GM12878 (cell line): ENCODE data around the gene KIAA0408. TPM values are rescaled to one million over a fixed set of nuclear protein-coding genes. Genes with fewer than 3 reads are reported as not detected.
"Not testable (repeated sequence)": the region's sequence is repeated elsewhere in the genome, so short reads cannot be mapped to it uniquely, and the experiment has no call there.

Experiments used
- ATAC-seq: fragments of 200-7000 bp; cut with Tn5 transposase; 3 replicates; pipeline ENCODE4 v1.9.1; 2020; ENCODE audit warnings: mild to moderate bottlenecking, moderate library complexity
- BruUV-seq: library from RNA; stranded (reverse); fragments of 400-500 nt; replicated peaks from 2 replicates; lab custom pipeline; 2021; lab: Mats Ljungman, UMichigan
- CTCF ChIA-PET: fragments of 300-600 bp; sonication (Branson Sonifier 250); formaldehyde crosslinking; extraction: SDS; loops from one replicate; lab custom pipeline; 2021; ENCODE audit warnings: inconsistent platforms; lab: Yijun Ruan, JAX
- POLR2A ChIA-PET: fragments of 350-600 bp; formaldehyde crosslinking; extraction: SDS; loops from one replicate; lab custom pipeline; 2021; ENCODE audit warnings: inconsistent platforms; lab: Charles Lee
- RAD21 ChIA-PET: fragments of 300-600 bp; sonication (Branson Sonifier 250); formaldehyde crosslinking; loops from one replicate; lab custom pipeline; 2023; ENCODE audit warnings: antibody characterized with exemption; ENCODE audit not compliant: unreplicated experiment; lab: Charles Lee
- SMC1A ChIA-PET: fragments of 300-600 bp; sonication (Branson Sonifier 250); formaldehyde crosslinking; loops from one replicate; lab custom pipeline; 2023; ENCODE audit not compliant: unreplicated experiment, uncharacterized antibody; lab: Charles Lee
- DNase-seq: peaks from one replicate; pipeline ENCODE4 v3.0.0-alpha.2; 2011; ENCODE audit warnings: low read depth, low spot score
- FAIRE-seq: peaks from 3 replicates; lab custom pipeline; 2011; peaks lifted over from hg19 to GRCh38; lab: Jason Lieb, UNC
- H2AFZ ChIP-seq: 2 replicates; pipeline ENCODE4 v1.6.0; 2011; ENCODE audit warnings: low read depth, low read length, control low read depth; ENCODE audit not compliant: control insufficient read depth
- H3K27ac ChIP-seq: 2 replicates; pipeline ENCODE4 v1.5.1; 2011; ENCODE audit warnings: control low read depth; ENCODE audit not compliant: control insufficient read depth, insufficient read depth
- H3K27me3 ChIP-seq, 2 experiments: replicated peaks in 1 of 2; 2 replicates each; pipeline versions ENCODE4 v1.6.0 to v1.6.1; 2011; ENCODE audit warnings: low read length in 1 of 2; ENCODE audit not compliant: control insufficient read depth in 2 of 2, insufficient read depth in 2 of 2
- H3K36me3 ChIP-seq, 2 experiments: 2 replicates each; pipeline ENCODE4 v1.5.1; 2011; ENCODE audit warnings: low read length in 1 of 2; ENCODE audit not compliant: control insufficient read depth in 2 of 2, insufficient read depth in 2 of 2
- H3K4me1 ChIP-seq: 2 replicates; pipeline ENCODE4 v1.6.1; 2011; ENCODE audit warnings: mild to moderate bottlenecking, low read length, moderate library complexity, mixed read lengths; ENCODE audit not compliant: control insufficient read depth, insufficient read depth
- H3K4me2 ChIP-seq: 2 replicates; pipeline ENCODE4 v1.6.0; 2011; ENCODE audit warnings: control low read depth; ENCODE audit not compliant: control insufficient read depth, insufficient read depth
- H3K4me3 ChIP-seq: fragments of 200-600 bp; sonication (generic); 2 replicates; pipeline ENCODE4 v1.5.1; 2016
- H3K79me2 ChIP-seq: 2 replicates; pipeline ENCODE4 v1.6.0; 2011; ENCODE audit warnings: low read length; ENCODE audit not compliant: control insufficient read depth, insufficient read depth
- H3K9ac ChIP-seq: 2 replicates; pipeline ENCODE4 v1.8.0; 2011; ENCODE audit warnings: low read length, control low read depth, mixed read lengths; ENCODE audit not compliant: control insufficient read depth, insufficient read depth
- H3K9me3 ChIP-seq: replicated peaks from 3 replicates; pipeline ENCODE4 v1.5.1; 2011; ENCODE audit warnings: mild to moderate bottlenecking, low read length; ENCODE audit not compliant: control insufficient read depth, insufficient read depth
- H4K20me1 ChIP-seq: 2 replicates; pipeline ENCODE4 v1.6.0; 2011; ENCODE audit not compliant: control insufficient read depth, insufficient read depth
- BCL11A ChIP-seq: IDR thresholded peaks from 2 replicates; pipeline ENCODE4 v1.6.1; 2011; ENCODE audit warnings: low read depth, low read length
- MTA3 ChIP-seq: IDR thresholded peaks from 2 replicates; pipeline ENCODE4 v1.6.1; 2012; ENCODE audit warnings: low read length, inconsistent platforms, borderline replicate concordance
- POLR2AphosphoS2 ChIP-seq: IDR thresholded peaks from 2 replicates; pipeline ENCODE4 v1.6.1; 2011; ENCODE audit warnings: low read depth, mild to moderate bottlenecking, low read length, improper control_type of control experiment, moderate library complexity
- TCF12 ChIP-seq: IDR thresholded peaks from 2 replicates; pipeline ENCODE4 v1.6.1; 2011; ENCODE audit warnings: low read depth, mild to moderate bottlenecking, low read length
- WGBS: methylation state at CpG from one replicate; pipeline ENCODE4 v1.1.6; 2016; ENCODE audit warnings: low lambda C conversion rate; ENCODE audit not compliant: insufficient replicate concordance, insufficient coverage; ENCODE audit errors: missing lambda C conversion rate; 5-methylcytosine and 5-hydroxymethylcytosine counted together
- in situ Hi-C: fragments of 300-500 bp; cut with MboI; formaldehyde crosslinking; loops from 9 replicates; pipeline ENCODE4 v1.14.3; 2018; ENCODE audit warnings: mixed read lengths
- intact Hi-C: fragments of 100-400 bp; cut with micrococcal nuclease; formaldehyde crosslinking; loops from one replicate; pipeline ENCODE4 v1.14.2; 2022; ENCODE audit not compliant: unreplicated experiment
- polyA plus RNA-seq, 11 experiments: library from polyadenylated mRNA; depleted of rRNA in 4 of 11; unstranded in 6 of 11; stranded (reverse) in 5 of 11; fragments of >200 nt; fragmentation: Nextera tagmentation in 4 of 11; fragmentation: Illumina TruSeq in 1 of 11; extraction: Ambion mirVana in 4 of 11; extraction: Trizol in 1 of 11; gene quantifications; 1 replicate in 1 of 11; 2 replicates in 10 of 11; pipeline versions ENCODE4 v1.2.1 to v1.2.3, GENCODE V29; 2011 to 2016; ENCODE audit warnings: inconsistent platforms in 2 of 11, missing spikeins in 2 of 11, low read depth in 1 of 11
- total RNA-seq, 4 experiments: library from RNA; depleted of rRNA in 3 of 4; stranded (reverse); fragments of >200 nt in 3 of 4; fragmentation: Illumina TruSeq in 1 of 4; extraction: Trizol in 1 of 4; gene quantifications; 2 replicates each; pipeline versions ENCODE4 v1.2.1 to v1.2.3, GENCODE V29; 2013 to 2021

Gene KIAA0408
- total and polyA plus RNA-seq, 10 of the 15 experiments (the other 5 are each of a cell fraction or from before 2014, with no cell fraction given), result 0.03 to 0.30 (median 0.06) TPM; not detected in 4

- Histone ChIP-seq H3K36me3 (no peaks in the 10 kb centered on the region), H3K79me2 (no peaks in the 10 kb centered on the region), H4K20me1 (no peaks in the 10 kb centered on the region), H3K27me3 (no peaks in the 10 kb centered on the region), H3K4me1 (no peaks in the 10 kb centered on the region; the same call in 1 of the 2 replicates), H3K9ac (no peak overlapping the region), H3K27ac (peak overlapping the region; percentile 39; the same call in 1 of the 2 replicates), H2AFZ (peak overlapping the region; percentile 79), H3K4me3 (no peak overlapping the region), H3K9me3 (no peaks in the 10 kb centered on the region; the same call in 2 of the 3 replicates), H3K4me2 (no peak overlapping the region)
- intact Hi-C loops, result no loop called here
- WGBS, result 0% methylated on average over 2 of the region's 2 CpGs
- FAIRE-seq (no peak), DNase-seq (no peak), ATAC-seq (no peak)
- CTCF ChIA-PET, result no interaction called here
- TF ChIP-seq TCF12, result no peak
- no peak for TF ChIP-seq BCL11A
- no peak for TF ChIP-seq MTA3
- TF ChIP-seq POLR2AphosphoS2, result no peak
- in situ Hi-C loops, result loop anchor here (5.0 kb wide), 1 partner anchor 117 kb away; no protein-coding TSS in a partner anchor
- SMC1A ChIA-PET, result interaction anchor here (0.8 kb wide), 1 partner anchor 121 kb away, joined by 3 read pairs; no protein-coding TSS in a partner anchor
- no TSS peak for BruUV-seq
- RAD21 ChIA-PET, result no interaction called here
- POLR2A ChIA-PET, result no interaction called here
Measured at GRCh38 chr6:127423921-127424320, 35.3 kb downstream of the KIAA0408 start.

GRCh38 chr6:127421164-127421563, 38.0 kb downstream of the KIAA0408 start:
- H3K36me3 ChIP-seq, H3K9ac ChIP-seq, H3K4me2 ChIP-seq, H3K4me1 ChIP-seq, H3K27me3 ChIP-seq, DNase-seq, ATAC-seq, FAIRE-seq, H3K79me2 ChIP-seq, H3K4me3 ChIP-seq, H3K9me3 ChIP-seq, H2AFZ ChIP-seq, BruUV-seq, H4K20me1 ChIP-seq, H3K27ac ChIP-seq: not testable (repeated sequence)
- CTCF ChIA-PET, result interaction anchor here (0.6 to 6.0 kb wide), 25 partner anchors 10 to 234 kb away, joined by 3 to 81 read pairs (median 5); partner anchors contain the start of gene RNF146
- intact Hi-C loops (loop anchor here (2.0 kb wide), 1 partner anchor 78 kb away; the partner anchor contains the start of gene ECHDC1), in situ Hi-C loops (loop anchor here (5.0 kb wide), 1 partner anchor 114 kb away; no protein-coding TSS in a partner anchor)
- 63% methylated on average over 3 of the region's 3 CpGs for WGBS
- POLR2A ChIA-PET, result interaction anchor here (0.6 to 2.2 kb wide), 4 partner anchors 79 to 155 kb away, joined by 3 to 11 read pairs (median 4); partner anchors contain the start of gene RNF146
- RAD21 ChIA-PET, result interaction anchor here (0.7 to 4.8 kb wide), 16 partner anchors 12 to 236 kb away, joined by 3 to 41 read pairs (median 4); partner anchors contain the start of gene RNF146
- SMC1A ChIA-PET, result interaction anchor here (0.7 to 6.2 kb wide), 17 partner anchors 17 to 233 kb away, joined by 3 to 44 read pairs (median 7); no protein-coding TSS in a partner anchor
